Measurements from ENCODE around the gene CDKN2AIP. TPM values are rescaled to one million over a fixed set of nuclear protein-coding genes. Genes with fewer than 3 reads are reported as not detected.

The CDKN2AIP gene
- total RNA-seq, 1 experiment from 2014 or later: 6.4 TPM

GRCh38 chr4:183448436-183448835 is 4.0 kb downstream of the CDKN2AIP start:
- peaks cover 11 to 12% of the 10 kb centered on the region in 2 experiments; a peak in 3 of 4 replicates for H3K36me3 ChIP-seq (ENCODE audit: control insufficient read depth in 1 of 2, insufficient read depth in 2 of 2, low read length in 2 of 2)
- RAD21 ChIA-PET (ENCODE audit: low non-redundant PET in 1 of 2, low total read pairs in 2 of 2, uncharacterized antibody in 2 of 2, unreplicated experiment in 2 of 2): no interaction called here
- ATAC-seq: no peak
- no peak overlapping the region for H3K4me3 ChIP-seq (replicated peaks in 1 of 2; ENCODE audit: low read depth in 1 of 2, low read length in 2 of 2)
- BruUV-seq (replicated peaks): no TSS peak
- CTCF ChIA-PET: no interaction called here
- no peaks in the 10 kb centered on the region for H3K9me3 ChIP-seq (ENCODE audit: control insufficient read depth in 1 of 2, insufficient read depth in 1 of 2, low read depth in 1 of 2, low read length in 2 of 2)
- no peak for DNase-seq (ENCODE audit: low read depth, low spot score)
- H3K4me1 ChIP-seq (ENCODE audit: control insufficient read depth in 1 of 2, insufficient read depth in 2 of 2, low read length in 2 of 2): no peaks in the 10 kb centered on the region; a peak in 1 of 4 replicates
- H3K9me2 ChIP-seq (ENCODE audit: insufficient read depth): no peaks in the 10 kb centered on the region
- no peak overlapping the region for H2AFZ ChIP-seq (ENCODE audit: low read depth, low read length, poor library complexity, severe bottlenecking)
- H3K4me2 ChIP-seq (ENCODE audit: low read length): no peak overlapping the region
- POLR2A ChIA-PET: no interaction called here
- H3K9ac ChIP-seq (ENCODE audit: low read length): no peak overlapping the region
- no peaks in the 10 kb centered on the region for H4K20me1 ChIP-seq (ENCODE audit: insufficient read depth)
- peaks cover 28% of the 10 kb centered on the region for H3K79me2 ChIP-seq (ENCODE audit: insufficient read depth, low read length)
- no peak overlapping the region for H3K27ac ChIP-seq (ENCODE audit: low read depth, low read length)
- TF ChIP-seq ZNF274 (IDR thresholded peaks at IDR 0.05; ENCODE audit: low read depth, low read length): no peak
- intact Hi-C loops (cut with micrococcal nuclease): no loop called here
- H3K27me3 ChIP-seq (ENCODE audit: insufficient read depth, low read length): no peaks in the 10 kb centered on the region

GRCh38 chr4:183449193-183449882 is 4.9 kb downstream of the CDKN2AIP start:
- RAD21 ChIA-PET (ENCODE audit: low non-redundant PET in 1 of 2, low total read pairs in 2 of 2, uncharacterized antibody in 2 of 2, unreplicated experiment in 2 of 2): no interaction called here

More at GRCh38 chr4:183449193-183449882, 4.9 kb downstream of the CDKN2AIP start:
- BruUV-seq (replicated peaks): no TSS peak
- H3K36me3 ChIP-seq (ENCODE audit: control insufficient read depth in 1 of 2, insufficient read depth in 2 of 2, low read length in 2 of 2): peaks cover 11 to 12% of the 10 kb centered on the region in 2 experiments; a peak in 3 of 4 replicates
- H2AFZ ChIP-seq (ENCODE audit: low read depth, low read length, poor library complexity, severe bottlenecking): no peak overlapping the region
- no peaks in the 10 kb centered on the region; a peak in 1 of 4 replicates for H3K4me1 ChIP-seq (ENCODE audit: control insufficient read depth in 1 of 2, insufficient read depth in 2 of 2, low read length in 2 of 2)
- ChIA-PET CTCF (no interaction called here), POLR2A (no interaction called here)
- H3K79me2 ChIP-seq (ENCODE audit: insufficient read depth, low read length): peaks cover 28% of the 10 kb centered on the region
- no peaks in the 10 kb centered on the region for H3K9me3 ChIP-seq (ENCODE audit: control insufficient read depth in 1 of 2, insufficient read depth in 1 of 2, low read depth in 1 of 2, low read length in 2 of 2)
- no peak overlapping the region for H3K4me3 ChIP-seq (replicated peaks in 1 of 2; ENCODE audit: low read depth in 1 of 2, low read length in 2 of 2)
- no peak for DNase-seq (ENCODE audit: low read depth, low spot score)
- no peak overlapping the region for H3K27ac ChIP-seq (ENCODE audit: low read depth, low read length)
- H3K4me2 ChIP-seq (ENCODE audit: low read length): no peak overlapping the region
- H3K27me3 ChIP-seq (ENCODE audit: insufficient read depth, low read length): no peaks in the 10 kb centered on the region
- intact Hi-C loops (cut with micrococcal nuclease): no loop called here
- TF ChIP-seq JUND (IDR thresholded peaks at IDR 0.05) (no peak), TCF7L2 (IDR thresholded peaks at IDR 0.05; ENCODE audit: borderline replicate concordance, extremely low read depth, insufficient read depth, insufficient read length) (no peak), ZNF274 (IDR thresholded peaks at IDR 0.05; ENCODE audit: low read depth, low read length) (no peak), EGR1 (IDR thresholded peaks at IDR 0.05; ENCODE audit: low read depth) (no peak), EZH2phosphoT487 (IDR thresholded peaks at IDR 0.05; ENCODE audit: borderline replicate concordance) (no peak), CEBPB (IDR thresholded peaks at IDR 0.05; ENCODE audit: low read depth) (no peak), SP1 (IDR thresholded peaks at IDR 0.05; ENCODE audit: low read depth) (no peak)
- TF ChIP-seq, protein P1, sequence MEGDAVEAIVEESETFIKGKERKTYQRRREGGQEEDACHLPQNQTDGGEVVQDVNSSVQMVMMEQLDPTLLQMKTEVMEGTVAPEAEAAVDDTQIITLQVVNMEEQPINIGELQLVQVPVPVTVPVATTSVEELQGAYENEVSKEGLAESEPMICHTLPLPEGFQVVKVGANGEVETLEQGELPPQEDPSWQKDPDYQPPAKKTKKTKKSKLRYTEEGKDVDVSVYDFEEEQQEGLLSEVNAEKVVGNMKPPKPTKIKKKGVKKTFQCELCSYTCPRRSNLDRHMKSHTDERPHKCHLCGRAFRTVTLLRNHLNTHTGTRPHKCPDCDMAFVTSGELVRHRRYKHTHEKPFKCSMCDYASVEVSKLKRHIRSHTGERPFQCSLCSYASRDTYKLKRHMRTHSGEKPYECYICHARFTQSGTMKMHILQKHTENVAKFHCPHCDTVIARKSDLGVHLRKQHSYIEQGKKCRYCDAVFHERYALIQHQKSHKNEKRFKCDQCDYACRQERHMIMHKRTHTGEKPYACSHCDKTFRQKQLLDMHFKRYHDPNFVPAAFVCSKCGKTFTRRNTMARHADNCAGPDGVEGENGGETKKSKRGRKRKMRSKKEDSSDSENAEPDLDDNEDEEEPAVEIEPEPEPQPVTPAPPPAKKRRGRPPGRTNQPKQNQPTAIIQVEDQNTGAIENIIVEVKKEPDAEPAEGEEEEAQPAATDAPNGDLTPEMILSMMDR (IDR thresholded peaks at IDR 0.05 in 2 of 3, conservative IDR thresholded peaks at IDR 0.05 in 1 of 3; ENCODE audit: borderline replicate concordance in 1 of 3, insufficient read depth in 1 of 3, low read depth in 2 of 3, low read length in 2 of 3): no peak
- H4K20me1 ChIP-seq (ENCODE audit: insufficient read depth): no peaks in the 10 kb centered on the region
- H3K9me2 ChIP-seq (ENCODE audit: insufficient read depth): no peaks in the 10 kb centered on the region
- H3K9ac ChIP-seq (ENCODE audit: low read length): no peak overlapping the region
- ATAC-seq: no peak
